Upper lobe of left lung (tissue), 4 donors: ENCODE measurements around the gene THBS3.
"Not testable (repeated sequence)": the region's sequence is repeated elsewhere in the genome, so short reads cannot be mapped to it uniquely, and the experiment has no call there.

Experiments used
- EP300 ChIP-seq, 4 donors: sonication (generic); formaldehyde crosslinking; IDR thresholded peaks; one replicate each; pipeline ENCODE4 v1.5.1; 2017; ENCODE audit warnings: antibody characterized with exemption in 4 of 4, control low read depth in 2 of 4
- POLR2A ChIP-seq, 4 donors: fragments of 450-650 bp; IDR thresholded peaks; one replicate each; pipeline ENCODE4 v1.5.1; 2016 to 2017; ENCODE audit warnings: antibody characterized with exemption in 4 of 4, mild to moderate bottlenecking in 2 of 4
- POLR2AphosphoS5 ChIP-seq, 2 donors: sonication (generic); formaldehyde crosslinking; IDR thresholded peaks; one replicate each; pipeline ENCODE4 v1.5.1; 2017; ENCODE audit warnings: antibody characterized with exemption in 2 of 2
- TF ChIP-seq, protein P1 (sequence below), 6 experiments: fragments of 450-650 bp in 4 of 6; fragments of 200-600 bp in 2 of 6; sonication (generic) in 2 of 6; IDR thresholded peaks; one replicate each; pipeline ENCODE4 v1.5.1; 2016 to 2019; ENCODE audit warnings: antibody characterized with exemption in 6 of 6

DNA sequence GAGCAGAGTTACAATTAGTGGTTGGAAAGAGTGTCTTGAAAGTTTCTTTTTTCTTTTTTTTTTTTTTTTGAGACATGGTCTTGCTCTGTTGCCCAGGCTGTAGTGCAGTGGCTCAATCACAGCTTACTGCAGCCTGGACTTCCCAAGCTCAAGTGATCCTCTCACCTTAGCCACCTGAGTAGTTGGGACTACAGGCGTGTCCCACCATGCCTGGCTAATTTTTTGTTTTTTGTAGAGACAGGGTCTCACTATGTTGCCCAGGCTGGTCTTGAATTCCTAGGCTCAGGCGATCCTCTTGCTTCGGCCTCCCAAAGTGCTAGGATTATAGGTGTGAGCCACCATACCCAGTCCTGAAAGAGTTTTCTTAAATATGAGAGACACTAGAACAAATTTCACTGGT, 39.1 kb upstream of the THBS3 start:
- TF ChIP-seq, protein P1, sequence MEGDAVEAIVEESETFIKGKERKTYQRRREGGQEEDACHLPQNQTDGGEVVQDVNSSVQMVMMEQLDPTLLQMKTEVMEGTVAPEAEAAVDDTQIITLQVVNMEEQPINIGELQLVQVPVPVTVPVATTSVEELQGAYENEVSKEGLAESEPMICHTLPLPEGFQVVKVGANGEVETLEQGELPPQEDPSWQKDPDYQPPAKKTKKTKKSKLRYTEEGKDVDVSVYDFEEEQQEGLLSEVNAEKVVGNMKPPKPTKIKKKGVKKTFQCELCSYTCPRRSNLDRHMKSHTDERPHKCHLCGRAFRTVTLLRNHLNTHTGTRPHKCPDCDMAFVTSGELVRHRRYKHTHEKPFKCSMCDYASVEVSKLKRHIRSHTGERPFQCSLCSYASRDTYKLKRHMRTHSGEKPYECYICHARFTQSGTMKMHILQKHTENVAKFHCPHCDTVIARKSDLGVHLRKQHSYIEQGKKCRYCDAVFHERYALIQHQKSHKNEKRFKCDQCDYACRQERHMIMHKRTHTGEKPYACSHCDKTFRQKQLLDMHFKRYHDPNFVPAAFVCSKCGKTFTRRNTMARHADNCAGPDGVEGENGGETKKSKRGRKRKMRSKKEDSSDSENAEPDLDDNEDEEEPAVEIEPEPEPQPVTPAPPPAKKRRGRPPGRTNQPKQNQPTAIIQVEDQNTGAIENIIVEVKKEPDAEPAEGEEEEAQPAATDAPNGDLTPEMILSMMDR (IDR thresholded peaks at IDR 0.05), result not testable (repeated sequence)
- not testable (repeated sequence) for TF ChIP-seq POLR2A, POLR2AphosphoS5, EP300 (IDR thresholded peaks at IDR 0.05)
